KMS-11 (cell line): Measurements from ENCODE around the gene ZMAT5.

Experiments used
- H2AFZ ChIP-seq: fragments of 200-600 bp; sonication (generic); 2 replicates; pipeline ENCODE4 v1.6.1; 2016; ENCODE audit warnings: antibody characterized with exemption, mixed run types, low read depth
- H3K27ac ChIP-seq: fragments of 200-600 bp; sonication (generic); 2 replicates; pipeline ENCODE4 v1.6.1; 2016; ENCODE audit warnings: mild to moderate bottlenecking, mixed run types
- H3K27me3 ChIP-seq: fragments of 200-600 bp; sonication (generic); 2 replicates; pipeline ENCODE4 v1.6.1; 2017; ENCODE audit warnings: mild to moderate bottlenecking, low read depth, mixed run types, moderate library complexity; ENCODE audit not compliant: insufficient read depth
- H3K36me3 ChIP-seq: fragments of 200-600 bp; sonication (generic); 2 replicates; pipeline ENCODE4 v1.6.1; 2017; ENCODE audit warnings: mild to moderate bottlenecking, mixed run types; ENCODE audit not compliant: insufficient read depth
- H3K4me1 ChIP-seq: fragments of 200-600 bp; sonication (generic); 2 replicates; pipeline ENCODE4 v1.6.1; 2016; ENCODE audit warnings: mild to moderate bottlenecking, low read depth, mixed run types; ENCODE audit not compliant: poor library complexity, severe bottlenecking
- H3K4me2 ChIP-seq: fragments of 200-600 bp; sonication (generic); 2 replicates; pipeline ENCODE4 v1.7.0; 2016; ENCODE audit warnings: mild to moderate bottlenecking, mixed run types
- H3K4me3 ChIP-seq: fragments of 200-600 bp; sonication (generic); IDR thresholded peaks from 2 replicates; pipeline ENCODE4 v1.6.1; 2017; ENCODE audit warnings: low read depth, low read length, mixed read lengths; ENCODE audit not compliant: insufficient read depth
- H3K79me2 ChIP-seq: fragments of 200-600 bp; sonication (generic); 2 replicates; pipeline ENCODE4 v1.6.1; 2016; ENCODE audit warnings: low read depth, mixed run types; ENCODE audit not compliant: insufficient read depth
- H3K9ac ChIP-seq: fragments of 200-600 bp; sonication (generic); 2 replicates; pipeline ENCODE4 v1.6.1; 2016; ENCODE audit warnings: mild to moderate bottlenecking, mixed run types
- H4K20me1 ChIP-seq: fragments of 200-600 bp; sonication (generic); 2 replicates; pipeline ENCODE4 v1.6.1; 2016; ENCODE audit warnings: mild to moderate bottlenecking, mixed run types; ENCODE audit not compliant: insufficient read depth
- TF ChIP-seq, protein P1 (sequence below): fragments of 200-600 bp; sonication (generic); conservative IDR thresholded peaks from 2 replicates; pipeline ENCODE4 v1.6.1; 2017; ENCODE audit warnings: low read depth, mild to moderate bottlenecking, antibody characterized with exemption, low read length, moderate library complexity, mixed read lengths

Gene ZMAT5

DNA sequence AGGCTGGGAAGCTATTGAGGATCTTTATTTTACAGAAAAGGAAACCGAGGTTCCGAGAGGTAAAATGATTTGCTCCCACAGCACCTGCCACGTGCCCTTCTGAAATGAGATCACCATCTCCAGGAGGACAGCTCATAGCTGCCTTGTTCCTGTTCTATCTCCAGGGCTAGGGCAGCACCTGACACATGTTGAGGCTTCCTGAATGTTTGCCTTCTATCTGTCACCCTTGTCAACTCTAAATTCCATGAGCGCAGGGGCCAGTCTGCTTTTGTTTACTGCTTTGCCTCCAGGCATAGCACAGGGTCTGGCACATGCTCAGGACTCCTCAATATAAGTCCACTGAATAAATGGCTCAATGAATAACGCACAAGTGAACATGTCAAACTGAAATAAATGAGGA lies 47.2 kb upstream of the ZMAT5 start:
- no peak overlapping the region for H3K4me3 ChIP-seq
- no peaks in the 10 kb centered on the region for H3K79me2 ChIP-seq
- no peaks in the 10 kb centered on the region for H3K27me3 ChIP-seq
- no peaks in the 10 kb centered on the region for H3K4me1 ChIP-seq
- TF ChIP-seq, protein P1, sequence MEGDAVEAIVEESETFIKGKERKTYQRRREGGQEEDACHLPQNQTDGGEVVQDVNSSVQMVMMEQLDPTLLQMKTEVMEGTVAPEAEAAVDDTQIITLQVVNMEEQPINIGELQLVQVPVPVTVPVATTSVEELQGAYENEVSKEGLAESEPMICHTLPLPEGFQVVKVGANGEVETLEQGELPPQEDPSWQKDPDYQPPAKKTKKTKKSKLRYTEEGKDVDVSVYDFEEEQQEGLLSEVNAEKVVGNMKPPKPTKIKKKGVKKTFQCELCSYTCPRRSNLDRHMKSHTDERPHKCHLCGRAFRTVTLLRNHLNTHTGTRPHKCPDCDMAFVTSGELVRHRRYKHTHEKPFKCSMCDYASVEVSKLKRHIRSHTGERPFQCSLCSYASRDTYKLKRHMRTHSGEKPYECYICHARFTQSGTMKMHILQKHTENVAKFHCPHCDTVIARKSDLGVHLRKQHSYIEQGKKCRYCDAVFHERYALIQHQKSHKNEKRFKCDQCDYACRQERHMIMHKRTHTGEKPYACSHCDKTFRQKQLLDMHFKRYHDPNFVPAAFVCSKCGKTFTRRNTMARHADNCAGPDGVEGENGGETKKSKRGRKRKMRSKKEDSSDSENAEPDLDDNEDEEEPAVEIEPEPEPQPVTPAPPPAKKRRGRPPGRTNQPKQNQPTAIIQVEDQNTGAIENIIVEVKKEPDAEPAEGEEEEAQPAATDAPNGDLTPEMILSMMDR = no peak
- no peaks in the 10 kb centered on the region for H3K36me3 ChIP-seq
- no peaks in the 10 kb centered on the region for H4K20me1 ChIP-seq
- no peak overlapping the region for H3K27ac ChIP-seq
- no peak overlapping the region for H2AFZ ChIP-seq
- H3K9ac ChIP-seq = no peak overlapping the region
- H3K4me2 ChIP-seq = no peak overlapping the region

DNA sequence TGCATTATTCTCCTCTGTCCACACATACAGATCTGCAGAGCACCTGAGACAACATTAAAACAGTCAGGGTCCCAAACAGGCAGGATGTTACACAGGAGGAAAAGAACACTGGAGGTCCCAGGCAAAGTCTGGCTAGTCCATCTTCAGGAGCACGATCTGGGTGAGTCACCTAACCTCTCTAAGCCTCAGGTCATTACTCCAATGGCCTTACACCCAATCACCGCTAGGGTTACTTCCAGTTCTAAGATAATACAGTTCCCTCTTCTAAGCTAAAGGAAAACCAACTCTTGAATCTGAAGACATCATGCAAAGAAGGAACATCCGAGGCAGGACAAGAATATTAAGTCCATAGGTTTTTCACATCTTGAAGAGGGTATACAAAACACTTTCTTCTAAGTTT lies 46.8 kb upstream of the ZMAT5 start:
- no peak overlapping the region for H3K27ac ChIP-seq
- TF ChIP-seq, protein P1 = no peak

DNA sequence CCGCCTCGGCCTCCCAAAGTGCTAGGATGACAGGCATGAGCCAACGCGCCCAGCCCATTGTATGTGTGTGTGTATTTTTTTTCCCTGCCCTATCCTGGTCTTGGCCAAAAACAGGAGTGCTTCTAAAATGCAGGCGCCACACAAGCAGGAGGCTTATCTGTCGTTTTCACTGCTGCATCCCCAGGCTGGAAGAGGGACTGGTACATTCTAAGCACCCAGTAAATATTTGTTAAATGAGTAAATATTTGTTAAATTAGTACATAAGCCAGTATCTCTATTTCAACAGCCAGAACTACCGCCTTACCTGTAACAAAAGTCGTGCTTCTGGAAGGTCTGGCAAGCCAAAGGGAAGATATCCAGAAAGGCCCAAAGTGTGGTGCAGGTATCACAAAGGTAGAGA lies 46.3 kb upstream of the ZMAT5 start:
- no peaks in the 10 kb centered on the region for H3K36me3 ChIP-seq
- no peak overlapping the region for H3K9ac ChIP-seq
- H3K4me2 ChIP-seq = no peak overlapping the region
- no peak overlapping the region for H3K27ac ChIP-seq
- H2AFZ ChIP-seq = no peak overlapping the region
- H3K4me3 ChIP-seq = no peak overlapping the region
- no peaks in the 10 kb centered on the region for H3K27me3 ChIP-seq
- TF ChIP-seq, protein P1 = no peak
- no peaks in the 10 kb centered on the region for H4K20me1 ChIP-seq
- no peaks in the 10 kb centered on the region for H3K4me1 ChIP-seq
- no peaks in the 10 kb centered on the region for H3K79me2 ChIP-seq

More for the DNA sequence above, 46.8 kb upstream of the ZMAT5 start:
- Histone ChIP-seq H4K20me1 (no peaks in the 10 kb centered on the region), H3K4me3 (no peak overlapping the region), H3K4me2 (no peak overlapping the region), H3K4me1 (no peaks in the 10 kb centered on the region), H3K79me2 (no peaks in the 10 kb centered on the region), H3K9ac (no peak overlapping the region), H2AFZ (no peak overlapping the region), H3K27me3 (no peaks in the 10 kb centered on the region), H3K36me3 (no peaks in the 10 kb centered on the region)

DNA sequence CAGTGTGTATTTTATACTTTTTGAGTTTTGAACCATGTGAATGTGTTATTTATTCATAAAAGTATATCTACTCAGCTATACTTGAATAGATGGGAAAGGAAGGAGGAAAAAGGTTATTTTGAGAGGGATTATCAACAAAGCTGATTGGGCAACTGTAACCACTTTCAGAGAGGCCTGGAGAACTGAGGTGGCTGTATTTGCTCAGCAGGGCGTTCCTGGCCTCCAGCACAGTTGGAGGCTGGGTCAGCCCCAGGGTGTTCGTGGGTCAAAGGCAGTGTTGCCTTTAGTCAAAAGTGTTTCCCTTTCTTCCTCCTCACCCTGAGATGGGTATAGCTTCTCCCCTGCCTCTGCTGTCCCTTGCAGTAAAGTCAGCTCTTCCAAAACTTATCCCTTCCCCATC lies 44.6 kb upstream of the ZMAT5 start:
- H3K9ac ChIP-seq = no peak overlapping the region
- no peaks in the 10 kb centered on the region for H3K27me3 ChIP-seq
- H3K4me1 ChIP-seq = no peaks in the 10 kb centered on the region
- H3K27ac ChIP-seq = no peak overlapping the region
- no peak overlapping the region for H2AFZ ChIP-seq
- no peaks in the 10 kb centered on the region for H4K20me1 ChIP-seq
- H3K36me3 ChIP-seq = no peaks in the 10 kb centered on the region
- TF ChIP-seq, protein P1 = no peak
- no peak overlapping the region for H3K4me2 ChIP-seq
- H3K79me2 ChIP-seq = no peaks in the 10 kb centered on the region
- H3K4me3 ChIP-seq = no peak overlapping the region

DNA sequence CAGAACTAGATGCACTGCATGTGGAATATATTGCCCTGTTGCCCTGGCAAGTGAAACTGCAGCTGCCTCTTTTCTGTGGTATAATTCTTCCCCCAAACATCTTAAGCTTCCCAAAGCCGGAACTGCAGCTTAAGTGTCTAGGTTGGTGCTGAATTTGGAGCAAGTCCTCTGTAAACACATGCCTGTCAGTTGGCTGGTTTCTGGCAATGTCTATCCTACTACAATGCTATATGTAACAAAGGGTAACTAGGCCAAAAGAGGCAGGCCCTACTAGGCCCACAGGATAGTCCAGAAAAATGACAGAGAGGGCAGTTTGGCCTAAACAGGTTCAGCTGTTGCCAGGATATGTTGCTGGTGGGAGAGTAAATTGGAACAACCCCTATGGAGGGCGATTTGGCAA lies 43.4 kb upstream of the ZMAT5 start:
- no peaks in the 10 kb centered on the region for H4K20me1 ChIP-seq
- TF ChIP-seq, protein P1 = no peak
- H3K4me1 ChIP-seq = no peaks in the 10 kb centered on the region
- no peaks in the 10 kb centered on the region for H3K27me3 ChIP-seq
- no peak overlapping the region for H3K4me3 ChIP-seq
- H3K79me2 ChIP-seq = no peaks in the 10 kb centered on the region
- no peak overlapping the region for H2AFZ ChIP-seq
- no peak overlapping the region for H3K27ac ChIP-seq
- H3K9ac ChIP-seq = no peak overlapping the region
- H3K36me3 ChIP-seq = peaks cover 5% of the 10 kb centered on the region; the same call in 1 of the 2 replicates
- no peak overlapping the region for H3K4me2 ChIP-seq
